OCI-LY7 (cell line): ENCODE data around the gene GPC1. TPM values are rescaled to one million over a fixed set of nuclear protein-coding genes. Genes with fewer than 3 reads are reported as not detected.

Experiments
- BruUV-seq: library from RNA; stranded (reverse); fragments of 400-500 nt; replicated peaks from 2 replicates; lab custom pipeline; 2021; lab: Mats Ljungman, UMichigan
- CTCF ChIA-PET: fragments of 300-600 bp; sonication (Branson Sonifier 250); formaldehyde crosslinking; loops from one replicate; lab custom pipeline; 2022; ENCODE audit warnings: antibody characterized with exemption; ENCODE audit not compliant: unreplicated experiment; lab: Charles Lee
- POLR2A ChIA-PET: fragments of 300-600 bp; sonication (Branson Sonifier 250); formaldehyde crosslinking; loops from one replicate; lab custom pipeline; 2022; ENCODE audit warnings: antibody characterized with exemption; lab: Charles Lee
- DNase-seq: peaks from one replicate; pipeline ENCODE4 v3.0.0-alpha.2; 2015; ENCODE audit warnings: low spot score
- H2AFZ ChIP-seq: fragments of 200-600 bp; sonication (generic), shearing (Covaris generic); 2 replicates; pipeline ENCODE4 v1.6.1; 2014; ENCODE audit warnings: mild to moderate bottlenecking, antibody characterized with exemption, low read length, moderate library complexity
- H3K27ac ChIP-seq: fragments of 200-600 bp; sonication (generic); 2 replicates; pipeline ENCODE4 v1.5.1; 2014; ENCODE audit warnings: mixed run types, low read depth, mild to moderate bottlenecking, moderate library complexity, low read length, inconsistent platforms; ENCODE audit not compliant: poor library complexity, severe bottlenecking
- H3K36me3 ChIP-seq: fragments of 200-600 bp; sonication (generic); 2 replicates; pipeline ENCODE4 v1.6.1; 2014; ENCODE audit warnings: mild to moderate bottlenecking, antibody characterized with exemption, low read length, moderate library complexity, mixed read lengths; ENCODE audit not compliant: insufficient read depth
- H3K4me1 ChIP-seq: fragments of 200-600 bp; sonication (generic); 2 replicates; pipeline ENCODE4 v1.5.1; 2014; ENCODE audit warnings: mild to moderate bottlenecking, low read length; ENCODE audit not compliant: insufficient read depth, poor library complexity, severe bottlenecking
- H3K4me2 ChIP-seq: fragments of 200-600 bp; sonication (generic); 2 replicates; pipeline ENCODE4 v1.6.1; 2014; ENCODE audit warnings: mild to moderate bottlenecking, low read length
- H3K4me3 ChIP-seq: fragments of 200-600 bp; sonication (generic); 2 replicates; pipeline ENCODE4 v1.5.1; 2014; ENCODE audit warnings: mild to moderate bottlenecking, low read depth, low read length; ENCODE audit not compliant: poor library complexity, severe bottlenecking
- H3K79me2 ChIP-seq: fragments of 200-600 bp; sonication (generic); 2 replicates; pipeline ENCODE4 v1.6.1; 2016; ENCODE audit warnings: low read depth, mild to moderate bottlenecking, low read length, moderate library complexity, mixed read lengths; ENCODE audit not compliant: insufficient read depth
- H3K9me2 ChIP-seq: fragments of 200-600 bp; sonication (generic); 2 replicates; pipeline ENCODE4 v1.6.1; 2016; ENCODE audit warnings: mild to moderate bottlenecking, low read length, mixed read lengths; ENCODE audit not compliant: insufficient read depth
- H3K9me3 ChIP-seq: fragments of 200-600 bp; sonication (generic); 2 replicates; pipeline ENCODE4 v1.6.1; 2014; ENCODE audit warnings: mild to moderate bottlenecking, mixed run types, low read length, mixed read lengths
- H4K20me1 ChIP-seq: fragments of 200-600 bp; sonication (generic); 2 replicates; pipeline ENCODE4 v1.6.1; 2014; ENCODE audit warnings: mild to moderate bottlenecking, antibody characterized with exemption, low read length, moderate library complexity, mixed read lengths; ENCODE audit not compliant: insufficient read depth
- CTCF ChIP-seq: fragments of 200-600 bp; sonication (generic); conservative IDR thresholded peaks from 2 replicates; pipeline ENCODE4 v1.5.1; 2014; ENCODE audit warnings: mild to moderate bottlenecking, antibody characterized with exemption, low read length, moderate library complexity, mixed read lengths
- EZH2phosphoT487 ChIP-seq: fragments of 200-600 bp; sonication (generic); IDR thresholded peaks from 2 replicates; pipeline ENCODE4 v1.6.1; 2018; ENCODE audit warnings: low read depth, borderline replicate concordance, mild to moderate bottlenecking, mixed run types, antibody characterized with exemption, low read length, moderate library complexity, mixed read lengths
- intact Hi-C: fragments of 100-400 bp; cut with micrococcal nuclease; formaldehyde crosslinking; loops from one replicate; pipeline ENCODE4 v1.10.0; 2022; ENCODE audit not compliant: unreplicated experiment
- total RNA-seq, 2 experiments: library from RNA; depleted of rRNA in 1 of 2; stranded (reverse); fragments of >200 nt in 1 of 2; shearing (Covaris generic) in 1 of 2; gene quantifications; 2 replicates each; pipeline ENCODE4 v1.2.3, GENCODE V29; 2014 to 2022

Gene GPC1
- total RNA-seq, 2 experiments from 2014 or later = 2.4 to 4.0 TPM

- Histone ChIP-seq H3K9me2 (no peaks in the 10 kb centered on the region), H3K9me3 (no peaks in the 10 kb centered on the region), H3K36me3 (no peaks in the 10 kb centered on the region), H4K20me1 (no peaks in the 10 kb centered on the region), H3K27ac (no peak overlapping the region), H3K79me2 (no peaks in the 10 kb centered on the region), H3K4me2 (no peak overlapping the region), H2AFZ (no peak overlapping the region), H3K4me1 (no peaks in the 10 kb centered on the region), H3K4me3 (no peak overlapping the region)
- no peak for DNase-seq
- POLR2A ChIA-PET = no interaction called here
- no TSS peak for BruUV-seq
- intact Hi-C loops = no loop called here
- CTCF ChIA-PET = no interaction called here
- TF ChIP-seq CTCF (no peak), EZH2phosphoT487 (no peak)
These were observed 21.5 kb upstream of the GPC1 start for GRCh38 chr2:240413813-240414429.

GRCh38 chr2:240416821-240417220 lies 18.6 kb upstream of the GPC1 start:
- Histone ChIP-seq H3K36me3 (no peaks in the 10 kb centered on the region), H3K4me2 (no peak overlapping the region), H3K9me2 (no peaks in the 10 kb centered on the region), H3K4me3 (no peak overlapping the region), H3K4me1 (no peaks in the 10 kb centered on the region), H2AFZ (no peak overlapping the region), H3K27ac (no peak overlapping the region), H3K9me3 (no peaks in the 10 kb centered on the region), H3K79me2 (no peaks in the 10 kb centered on the region), H4K20me1 (no peaks in the 10 kb centered on the region)
- CTCF ChIA-PET = no interaction called here
- no peak for DNase-seq
- POLR2A ChIA-PET = interaction anchor here (0.6 to 0.7 kb wide), 2 partner anchors 30 to 537 kb away, joined by 5 to 7 read pairs; no protein-coding TSS in a partner anchor
- BruUV-seq = no TSS peak
- no peak for TF ChIP-seq EZH2phosphoT487
- no peak for TF ChIP-seq CTCF
- intact Hi-C loops = no loop called here

- POLR2A ChIA-PET = no interaction called here
- H3K27ac ChIP-seq = no peak overlapping the region
- intact Hi-C loops = no loop called here
- BruUV-seq = no TSS peak
- H3K4me2 ChIP-seq = no peak overlapping the region
- H3K4me1 ChIP-seq = no peaks in the 10 kb centered on the region
- no peaks in the 10 kb centered on the region for H4K20me1 ChIP-seq
- no peak overlapping the region for H3K4me3 ChIP-seq
- no peak for TF ChIP-seq CTCF
- TF ChIP-seq EZH2phosphoT487 = no peak
- H3K79me2 ChIP-seq = no peaks in the 10 kb centered on the region
- H3K9me2 ChIP-seq = no peaks in the 10 kb centered on the region
- no peaks in the 10 kb centered on the region for H3K36me3 ChIP-seq
- no peak overlapping the region for H2AFZ ChIP-seq
- CTCF ChIA-PET = no interaction called here
- no peak for DNase-seq
- no peaks in the 10 kb centered on the region for H3K9me3 ChIP-seq
These were observed 17.2 kb upstream of the GPC1 start for GRCh38 chr2:240418311-240418710.
